ENCODE results near the gene MAML2.

- TF ChIP-seq, protein P1, sequence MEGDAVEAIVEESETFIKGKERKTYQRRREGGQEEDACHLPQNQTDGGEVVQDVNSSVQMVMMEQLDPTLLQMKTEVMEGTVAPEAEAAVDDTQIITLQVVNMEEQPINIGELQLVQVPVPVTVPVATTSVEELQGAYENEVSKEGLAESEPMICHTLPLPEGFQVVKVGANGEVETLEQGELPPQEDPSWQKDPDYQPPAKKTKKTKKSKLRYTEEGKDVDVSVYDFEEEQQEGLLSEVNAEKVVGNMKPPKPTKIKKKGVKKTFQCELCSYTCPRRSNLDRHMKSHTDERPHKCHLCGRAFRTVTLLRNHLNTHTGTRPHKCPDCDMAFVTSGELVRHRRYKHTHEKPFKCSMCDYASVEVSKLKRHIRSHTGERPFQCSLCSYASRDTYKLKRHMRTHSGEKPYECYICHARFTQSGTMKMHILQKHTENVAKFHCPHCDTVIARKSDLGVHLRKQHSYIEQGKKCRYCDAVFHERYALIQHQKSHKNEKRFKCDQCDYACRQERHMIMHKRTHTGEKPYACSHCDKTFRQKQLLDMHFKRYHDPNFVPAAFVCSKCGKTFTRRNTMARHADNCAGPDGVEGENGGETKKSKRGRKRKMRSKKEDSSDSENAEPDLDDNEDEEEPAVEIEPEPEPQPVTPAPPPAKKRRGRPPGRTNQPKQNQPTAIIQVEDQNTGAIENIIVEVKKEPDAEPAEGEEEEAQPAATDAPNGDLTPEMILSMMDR (IDR thresholded peaks at IDR 0.05; ENCODE audit: poor library complexity), result no peak
- TF ChIP-seq EZH2 (IDR thresholded peaks at IDR 0.05; ENCODE audit: borderline replicate concordance), result no peak
Measured at GRCh38 chr11:96106645-96107044, 236.3 kb downstream of the MAML2 start.

Data from hepatocyte (in vitro differentiated cells).